ENCODE results near the gene ZDHHC14. TPM values are rescaled to one million over a fixed set of nuclear protein-coding genes. Genes with fewer than 3 reads are reported as not detected.

The ZDHHC14 gene
- total RNA-seq, 1 donor from 2014 or later, result 15.2 TPM

DNA sequence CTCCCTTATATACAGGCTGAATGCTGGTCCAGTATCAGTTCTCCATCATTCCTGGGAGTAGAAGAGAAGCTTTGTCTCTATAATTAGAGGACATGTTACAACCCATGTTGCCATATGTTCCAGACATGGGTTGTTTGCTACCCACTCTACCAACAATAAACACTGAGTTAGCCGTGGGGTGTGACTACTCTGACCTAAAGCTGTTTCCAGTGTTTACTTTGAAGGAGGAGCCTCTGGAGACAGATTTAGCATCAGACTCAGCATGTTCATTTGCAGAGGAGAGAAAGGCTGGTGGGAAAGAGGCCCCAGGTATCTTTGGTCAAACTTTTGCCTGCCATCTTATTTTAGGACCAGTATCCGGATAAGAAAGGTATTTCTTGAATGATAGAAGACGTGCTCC is 284.2 kb downstream of the ZDHHC14 start:
- Histone ChIP-seq H3K27me3 (no peaks in the 10 kb centered on the region), H3K9me3 (no peaks in the 10 kb centered on the region), H3K4me3 (no peak overlapping the region), H3K4me1 (peaks cover 17% of the 10 kb centered on the region), H3K27ac (no peak overlapping the region), H3K36me3 (no peaks in the 10 kb centered on the region)
- no peak for TF ChIP-seq POLR2A (IDR thresholded peaks at IDR 0.05)
- no peak for TF ChIP-seq POLR2AphosphoS5 (IDR thresholded peaks at IDR 0.05; ENCODE audit: insufficient read depth in 1 of 2, low read depth in 1 of 2)
- TF ChIP-seq, protein P1, sequence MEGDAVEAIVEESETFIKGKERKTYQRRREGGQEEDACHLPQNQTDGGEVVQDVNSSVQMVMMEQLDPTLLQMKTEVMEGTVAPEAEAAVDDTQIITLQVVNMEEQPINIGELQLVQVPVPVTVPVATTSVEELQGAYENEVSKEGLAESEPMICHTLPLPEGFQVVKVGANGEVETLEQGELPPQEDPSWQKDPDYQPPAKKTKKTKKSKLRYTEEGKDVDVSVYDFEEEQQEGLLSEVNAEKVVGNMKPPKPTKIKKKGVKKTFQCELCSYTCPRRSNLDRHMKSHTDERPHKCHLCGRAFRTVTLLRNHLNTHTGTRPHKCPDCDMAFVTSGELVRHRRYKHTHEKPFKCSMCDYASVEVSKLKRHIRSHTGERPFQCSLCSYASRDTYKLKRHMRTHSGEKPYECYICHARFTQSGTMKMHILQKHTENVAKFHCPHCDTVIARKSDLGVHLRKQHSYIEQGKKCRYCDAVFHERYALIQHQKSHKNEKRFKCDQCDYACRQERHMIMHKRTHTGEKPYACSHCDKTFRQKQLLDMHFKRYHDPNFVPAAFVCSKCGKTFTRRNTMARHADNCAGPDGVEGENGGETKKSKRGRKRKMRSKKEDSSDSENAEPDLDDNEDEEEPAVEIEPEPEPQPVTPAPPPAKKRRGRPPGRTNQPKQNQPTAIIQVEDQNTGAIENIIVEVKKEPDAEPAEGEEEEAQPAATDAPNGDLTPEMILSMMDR (IDR thresholded peaks at IDR 0.05), result no peak
- DNase-seq (ENCODE audit: extremely low spot score in 2 of 2), result no peak
- intact Hi-C loops (cut with DNase I), result loop anchor here (10.0 kb wide), 2 partner anchors 60 to 340 kb away; partner anchors contain the start of gene TMEM242

DNA sequence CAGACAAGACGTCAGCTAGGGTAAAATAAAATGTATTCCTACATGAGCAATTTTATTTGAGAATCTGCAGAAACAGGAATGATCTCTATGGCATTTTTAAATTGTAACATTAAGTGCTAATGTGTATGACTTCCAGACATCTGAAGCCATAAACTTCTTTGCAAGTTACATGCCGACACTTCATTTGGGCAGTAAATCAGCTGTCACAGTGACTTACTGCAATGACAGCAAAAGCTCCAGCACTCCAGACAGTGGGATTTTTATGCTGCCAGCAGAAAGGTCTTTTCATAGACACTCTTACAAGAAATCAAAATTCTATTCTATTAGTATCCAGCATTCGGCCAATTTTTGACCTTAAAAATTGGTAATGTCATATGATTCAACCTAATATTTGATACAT is 285.7 kb downstream of the ZDHHC14 start:
- DNase-seq (ENCODE audit: extremely low spot score in 2 of 2), result no peak
- Histone ChIP-seq H3K36me3 (no peaks in the 10 kb centered on the region), H3K4me3 (no peak overlapping the region), H3K9me3 (no peaks in the 10 kb centered on the region), H3K27ac (no peak overlapping the region), H3K27me3 (no peaks in the 10 kb centered on the region), H3K4me1 (peaks cover 24% of the 10 kb centered on the region)
- TF ChIP-seq, protein P1 (IDR thresholded peaks at IDR 0.05), result no peak
- no peak for TF ChIP-seq POLR2A (IDR thresholded peaks at IDR 0.05)
- no peak for TF ChIP-seq POLR2AphosphoS5 (IDR thresholded peaks at IDR 0.05; ENCODE audit: insufficient read depth in 1 of 2, low read depth in 1 of 2)
- intact Hi-C loops (cut with DNase I), result loop anchor here (10.0 kb wide), 2 partner anchors 62 to 342 kb away; partner anchors contain the start of gene TMEM242

DNA sequence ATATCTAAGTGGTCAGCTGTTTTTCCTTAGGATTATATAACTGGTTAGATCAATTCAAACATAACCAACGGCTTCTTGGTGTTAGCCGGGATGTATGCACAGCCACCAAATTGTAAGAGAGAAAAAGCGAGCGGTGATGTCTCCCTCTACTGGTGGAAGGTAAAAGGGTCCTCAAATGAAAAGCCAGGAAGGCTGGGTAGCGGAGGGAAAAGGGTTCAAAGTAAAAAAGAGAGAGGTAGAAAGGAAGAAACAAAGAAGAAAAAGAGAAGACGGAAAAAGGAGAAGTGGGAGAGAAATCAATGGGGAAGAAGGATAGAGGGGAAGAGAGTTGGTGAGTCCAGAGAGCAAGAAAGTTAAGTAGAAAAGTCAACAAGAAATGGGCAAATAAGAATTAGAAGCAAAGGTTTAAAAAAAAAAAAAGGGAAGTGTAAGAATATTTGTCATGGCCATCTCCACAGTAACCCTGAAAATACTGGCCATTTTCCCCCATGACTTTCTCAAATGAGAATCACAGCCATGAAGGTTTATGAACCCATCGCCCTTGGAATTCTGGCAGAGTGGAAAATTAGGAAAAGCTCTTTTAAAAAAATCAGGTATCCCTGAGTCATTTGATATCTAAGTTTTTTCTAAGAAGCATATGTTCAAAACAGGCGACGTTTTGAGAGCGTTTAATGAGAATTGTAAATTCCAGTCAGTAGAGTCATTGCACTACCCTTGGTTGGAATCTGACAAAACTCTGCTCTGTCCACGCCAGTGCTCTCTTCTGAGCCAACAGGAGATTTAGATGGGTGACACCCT is 286.4 kb downstream of the ZDHHC14 start:
- TF ChIP-seq, protein P1 (IDR thresholded peaks at IDR 0.05), result peak; percentile 54 to 74 (median 62)
- no peak for TF ChIP-seq POLR2AphosphoS5 (IDR thresholded peaks at IDR 0.05; ENCODE audit: insufficient read depth in 1 of 2, low read depth in 1 of 2)
- Histone ChIP-seq H3K9me3 (no peaks in the 10 kb centered on the region), H3K36me3 (no peaks in the 10 kb centered on the region), H3K4me1 (peaks cover 24% of the 10 kb centered on the region), H3K27me3 (no peaks in the 10 kb centered on the region), H3K4me3 (no peak overlapping the region), H3K27ac (peak overlapping the region; percentile 65)
- DNase-seq (ENCODE audit: extremely low spot score in 2 of 2), result no peak
- intact Hi-C loops (cut with DNase I), result loop anchor here (10.0 kb wide), 2 partner anchors 63 to 343 kb away; partner anchors contain the start of gene TMEM242

DNA sequence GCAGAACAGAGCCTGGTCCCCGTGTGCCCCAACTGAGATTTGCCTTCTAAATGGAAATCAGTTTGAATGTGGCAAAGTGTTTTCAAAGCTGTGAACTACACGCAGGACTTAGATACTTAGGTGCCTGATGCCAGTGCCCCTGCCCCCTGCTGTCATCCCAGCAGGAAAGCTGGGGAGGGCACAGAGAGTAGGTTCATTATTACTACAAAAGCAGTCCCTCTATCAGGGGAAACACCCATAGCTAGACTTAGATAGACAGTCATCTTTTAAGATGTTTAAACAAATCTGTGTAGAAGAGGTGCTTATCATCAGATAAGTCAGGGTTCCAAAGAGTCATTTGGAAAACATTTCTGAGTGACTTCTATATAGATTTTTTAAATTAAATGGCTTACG is 287.0 kb downstream of the ZDHHC14 start:
- peak overlapping the region; percentile 65 for H3K27ac ChIP-seq
- peaks cover 24% of the 10 kb centered on the region for H3K4me1 ChIP-seq
- H3K9me3 ChIP-seq, result no peaks in the 10 kb centered on the region
- no peaks in the 10 kb centered on the region for H3K27me3 ChIP-seq
- H3K4me3 ChIP-seq, result no peak overlapping the region
- DNase-seq (ENCODE audit: extremely low spot score in 2 of 2), result no peak
- H3K36me3 ChIP-seq, result no peaks in the 10 kb centered on the region
- TF ChIP-seq POLR2AphosphoS5 (IDR thresholded peaks at IDR 0.05; ENCODE audit: insufficient read depth in 1 of 2, low read depth in 1 of 2) (no peak), POLR2A (IDR thresholded peaks at IDR 0.05) (no peak)
- TF ChIP-seq, protein P1 (IDR thresholded peaks at IDR 0.05), result no peak
- intact Hi-C loops (cut with DNase I), result loop anchor here (10.0 kb wide), 2 partner anchors 63 to 343 kb away; partner anchors contain the start of gene TMEM242

DNA sequence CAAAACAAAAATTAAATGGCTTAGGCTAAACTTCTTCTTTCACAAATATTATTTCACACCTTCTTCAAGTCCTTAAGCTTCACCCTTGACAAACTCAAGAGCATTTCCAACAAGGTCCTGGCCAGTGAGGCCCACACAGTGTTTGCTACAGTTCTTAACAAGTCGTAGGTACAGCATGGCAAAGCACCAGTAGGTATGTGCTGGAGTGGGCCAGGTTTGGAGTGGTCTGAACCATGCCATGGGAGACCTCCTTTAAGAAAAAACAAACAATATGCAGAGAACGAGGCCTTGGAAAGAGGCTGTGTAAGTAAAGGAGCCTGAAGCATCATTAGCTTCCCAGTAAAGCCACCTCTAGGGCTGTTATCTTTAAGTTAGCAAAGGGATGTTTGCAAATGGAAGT is 287.7 kb downstream of the ZDHHC14 start:
- intact Hi-C loops (cut with DNase I), result loop anchor here (10.0 kb wide), 2 partner anchors 64 to 344 kb away; partner anchors contain the start of gene TMEM242
- no peaks in the 10 kb centered on the region for H3K9me3 ChIP-seq
- H3K36me3 ChIP-seq, result no peaks in the 10 kb centered on the region
- no peak overlapping the region for H3K4me3 ChIP-seq
- peaks cover 24% of the 10 kb centered on the region for H3K4me1 ChIP-seq
- peak overlapping the region; percentile 78 for H3K27ac ChIP-seq
- no peak for TF ChIP-seq POLR2AphosphoS5 (IDR thresholded peaks at IDR 0.05; ENCODE audit: insufficient read depth in 1 of 2, low read depth in 1 of 2)
- DNase-seq (ENCODE audit: extremely low spot score in 2 of 2), result no peak
- H3K27me3 ChIP-seq, result no peaks in the 10 kb centered on the region

Measured in vagina (tissue), 2 donors.